WTC11 (cell line): Measurements from ENCODE around the gene ZNF407. TPM values are rescaled to one million over a fixed set of nuclear protein-coding genes. Genes with fewer than 3 reads are reported as not detected.

ENCODE experiments used
- ATAC-seq: fragments of 200-7000 bp; cut with Tn5 transposase; 2 replicates; pipeline ENCODE4 v1.10.0; 2021; ENCODE audit warnings: mild to moderate bottlenecking, moderate library complexity
- CTCF ChIA-PET: fragments of 300-600 bp; sonication (Branson Sonifier 250); formaldehyde crosslinking; loops from one replicate; lab custom pipeline; 2021; ENCODE audit warnings: antibody characterized with exemption; lab: Charles Lee
- POLR2A ChIA-PET: fragments of 350-600 bp; sonication (Branson Sonifier 250); formaldehyde crosslinking; loops from one replicate; lab custom pipeline; 2021; ENCODE audit warnings: antibody characterized with exemption; lab: Charles Lee
- DNase-seq: peaks from one replicate; pipeline ENCODE4 v3.0.0; 2021; ENCODE audit warnings: low spot score
- H3K27ac Mint-ChIP-seq: 2 replicates; pipeline ENCODE4 v1.8.0; 2021; ENCODE audit warnings: mixed read lengths
- H3K27me3 Mint-ChIP-seq: 2 replicates; pipeline ENCODE4 v1.8.0; 2021; ENCODE audit warnings: low read depth, mild to moderate bottlenecking, moderate library complexity, mixed read lengths
- H3K36me3 Mint-ChIP-seq: 2 replicates; pipeline ENCODE4 v1.8.0; 2021; ENCODE audit warnings: mixed read lengths
- H3K4me1 Mint-ChIP-seq: 2 replicates; pipeline ENCODE4 v1.8.0; 2022; ENCODE audit warnings: mixed read lengths
- H3K4me3 Mint-ChIP-seq: 2 replicates; pipeline ENCODE4 v1.8.0; 2021; ENCODE audit warnings: mild to moderate bottlenecking, moderate library complexity, mixed read lengths
- H3K9me3 Mint-ChIP-seq: 2 replicates; pipeline ENCODE4 v1.8.0; 2021; ENCODE audit warnings: mixed read lengths
- ATF3 ChIP-seq: sonication (generic); formaldehyde crosslinking; conservative IDR thresholded peaks from 2 replicates; pipeline ENCODE4 v1.8.1; 2022; ENCODE audit warnings: mild to moderate bottlenecking, missing genetic modification reagents
- CREM ChIP-seq: sonication (generic); formaldehyde crosslinking; IDR thresholded peaks from 2 replicates; pipeline ENCODE4 v1.8.1; 2022; ENCODE audit warnings: mild to moderate bottlenecking, missing genetic modification reagents, moderate library complexity
- E2F1 ChIP-seq: sonication (generic); formaldehyde crosslinking; IDR thresholded peaks from 2 replicates; pipeline ENCODE4 v1.8.0; 2022; ENCODE audit warnings: mild to moderate bottlenecking, missing genetic modification reagents
- E2F4 ChIP-seq: sonication (generic); formaldehyde crosslinking; IDR thresholded peaks from 2 replicates; pipeline ENCODE4 v1.8.1; 2022; ENCODE audit warnings: low read depth, mild to moderate bottlenecking, moderate library complexity, missing genetic modification reagents, borderline replicate concordance
- FOXJ3 ChIP-seq: sonication (generic); formaldehyde crosslinking; IDR thresholded peaks from 2 replicates; pipeline ENCODE4 v1.9.0; 2021; ENCODE audit warnings: missing genetic modification reagents, mild to moderate bottlenecking, borderline replicate concordance
- FOXP4 ChIP-seq: sonication (generic); formaldehyde crosslinking; IDR thresholded peaks from 2 replicates; pipeline ENCODE4 v1.8.0; 2022; ENCODE audit warnings: mild to moderate bottlenecking, missing genetic modification reagents
- GTF2I ChIP-seq: fragments of 250-450 bp; sonication (Bioruptor Pico); conservative IDR thresholded peaks from 2 replicates; pipeline ENCODE4 v1.4.0; 2021; ENCODE audit warnings: mild to moderate bottlenecking
- HMGXB4 ChIP-seq: sonication (generic); formaldehyde crosslinking; IDR thresholded peaks from 2 replicates; pipeline ENCODE4 v1.8.1; 2023; ENCODE audit warnings: mild to moderate bottlenecking, moderate library complexity, missing genetic modification reagents
- MXD4 ChIP-seq: fragments of 250-450 bp; sonication (Bioruptor Pico); IDR thresholded peaks from 2 replicates; pipeline ENCODE4 v1.8.0; 2021; ENCODE audit warnings: mild to moderate bottlenecking, moderate library complexity, borderline replicate concordance
- MYBL2 ChIP-seq: sonication (generic); formaldehyde crosslinking; IDR thresholded peaks from 2 replicates; pipeline ENCODE4 v1.8.1; 2023; ENCODE audit warnings: mild to moderate bottlenecking, moderate library complexity, missing genetic modification reagents
- NFE2L1 ChIP-seq: sonication (generic); formaldehyde crosslinking; IDR thresholded peaks from 2 replicates; pipeline ENCODE4 v1.8.1; 2023; ENCODE audit warnings: missing genetic modification reagents
- NFYB ChIP-seq: sonication (generic); formaldehyde crosslinking; conservative IDR thresholded peaks from 2 replicates; pipeline ENCODE4 v1.8.0; 2022; ENCODE audit warnings: low read depth, missing genetic modification reagents
- PREB ChIP-seq: sonication (generic); formaldehyde crosslinking; IDR thresholded peaks from 2 replicates; pipeline ENCODE4 v1.8.1; 2022; ENCODE audit warnings: mild to moderate bottlenecking, missing genetic modification reagents, moderate library complexity, borderline replicate concordance
- TCF7 ChIP-seq: sonication (generic); formaldehyde crosslinking; IDR thresholded peaks from 2 replicates; pipeline ENCODE4 v1.8.0; 2022; ENCODE audit warnings: mild to moderate bottlenecking, low read depth, missing genetic modification reagents, moderate library complexity
- TEAD4 ChIP-seq: sonication (generic); formaldehyde crosslinking; IDR thresholded peaks from 2 replicates; pipeline ENCODE4 v1.8.0; 2022; ENCODE audit warnings: mild to moderate bottlenecking, missing genetic modification reagents
- TP53 ChIP-seq: sonication (generic); formaldehyde crosslinking; IDR thresholded peaks from 2 replicates; pipeline ENCODE4 v1.8.1; 2023; ENCODE audit warnings: mild to moderate bottlenecking, missing genetic modification reagents
- ZMAT4 ChIP-seq: fragments of 250-450 bp; sonication (Bioruptor Pico); IDR thresholded peaks from 2 replicates; pipeline ENCODE4 v1.9.0; 2021; ENCODE audit warnings: mild to moderate bottlenecking
- ZNF281 ChIP-seq: sonication (generic); formaldehyde crosslinking; IDR thresholded peaks from 2 replicates; pipeline ENCODE4 v1.8.0; 2023; ENCODE audit warnings: mild to moderate bottlenecking, missing genetic modification reagents
- ZNF423 ChIP-seq: fragments of 250-450 bp; sonication (Bioruptor Pico); IDR thresholded peaks from 2 replicates; pipeline ENCODE4 v2.1.2; 2022; ENCODE audit warnings: mild to moderate bottlenecking, moderate library complexity
- ZNF425 ChIP-seq: fragments of 250-450 bp; sonication (Bioruptor Pico); conservative IDR thresholded peaks from 2 replicates; pipeline ENCODE4 v1.9.0; 2021; ENCODE audit warnings: mild to moderate bottlenecking
- total RNA-seq: library from RNA; stranded (reverse); gene quantifications from 3 replicates; pipeline ENCODE4 v1.2.3, GENCODE V29; 2021
- TF ChIP-seq, protein P1 (sequence below): sonication (generic); formaldehyde crosslinking; IDR thresholded peaks from 2 replicates; pipeline ENCODE4 v1.8.0; 2022; ENCODE audit warnings: mild to moderate bottlenecking, missing genetic modification reagents

The ZNF407 gene
- total RNA-seq, 1 experiment from 2014 or later = 6.5 TPM

DNA sequence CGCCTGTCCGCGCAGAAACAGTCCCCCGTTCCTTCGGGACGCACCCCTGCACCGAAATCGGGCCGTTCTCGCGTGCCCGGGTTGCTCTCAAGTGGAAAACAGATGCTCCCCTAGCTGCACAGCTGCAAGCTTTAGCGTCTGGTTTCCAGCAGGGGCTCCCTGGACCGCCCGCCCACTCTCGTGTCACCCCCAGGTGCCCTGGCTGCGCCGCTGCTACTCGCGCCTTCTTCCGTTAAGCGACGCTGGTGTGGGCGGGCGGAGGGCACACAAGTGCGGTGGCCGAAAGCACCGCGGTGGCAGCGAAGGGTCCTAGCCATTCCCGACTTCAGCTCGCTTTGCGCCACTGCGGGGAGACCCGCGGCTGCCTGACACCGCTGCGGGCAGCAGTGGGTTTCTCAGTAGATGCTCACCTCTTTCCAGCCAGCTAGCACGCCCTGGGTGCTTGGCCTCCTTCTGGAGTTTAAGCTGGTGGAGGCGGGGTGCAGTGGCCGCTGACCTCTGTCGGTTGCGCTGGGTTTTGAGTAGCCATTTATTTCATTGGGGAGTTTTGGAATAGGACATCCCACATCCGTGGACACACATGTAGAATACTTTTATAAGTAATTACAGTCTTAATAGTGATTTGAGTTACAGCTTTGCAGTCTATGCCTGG, 806 bp downstream of the ZNF407 start (continued):
- TF ChIP-seq E2F1 (0 out of 2 replicates have a peak, but pooled peaks have one; percentile 14), NFE2L1 (0 out of 2 replicates have a peak, but pooled peaks have one; percentile 36), PREB (CRISPR knock-in tag) (no peak; the same call in 1 of the 2 replicates), FOXP4 (CRISPR knock-in tag) (no peak), MXD4 (CRISPR knock-in tag) (no peak), ZNF423 (CRISPR knock-in tag) (peak; percentile 87), TEAD4 (CRISPR knock-in tag) (no peak), E2F4 (peak; percentile 38; the same call in 1 of the 2 replicates), CREM (CRISPR knock-in tag) (no peak), ZNF425 (no peak), TP53 (CRISPR knock-in tag) (no peak), GTF2I (CRISPR knock-in tag) (no peak), MYBL2 (CRISPR knock-in tag) (no peak), ATF3 (CRISPR knock-in tag) (0 out of 2 replicates have a peak, but pooled peaks have one; percentile 24)
- TF ChIP-seq, protein P1, sequence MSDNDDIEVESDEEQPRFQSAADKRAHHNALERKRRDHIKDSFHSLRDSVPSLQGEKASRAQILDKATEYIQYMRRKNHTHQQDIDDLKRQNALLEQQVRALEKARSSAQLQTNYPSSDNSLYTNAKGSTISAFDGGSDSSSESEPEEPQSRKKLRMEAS (CRISPR knock-in tag) = peak; percentile 66
- TF ChIP-seq, all 79 proteins: peak for 13

GRCh38 chr18:74604361-74604760, 6.7 kb downstream of the ZNF407 start:
- no peak overlapping the region for H3K4me3 Mint-ChIP-seq
- DNase-seq = no peak
- ChIA-PET POLR2A (no interaction called here), CTCF (no interaction called here)
- H3K4me1 Mint-ChIP-seq = peaks cover 5% of the 10 kb centered on the region; the same call in 1 of the 2 replicates
- no peaks in the 10 kb centered on the region for H3K36me3 Mint-ChIP-seq
- no peak for ATAC-seq
- H3K27me3 Mint-ChIP-seq = no peaks in the 10 kb centered on the region
- no peak overlapping the region for H3K27ac Mint-ChIP-seq
- H3K9me3 Mint-ChIP-seq = no peaks in the 10 kb centered on the region
- no peak for TF ChIP-seq TCF7
- no peak for TF ChIP-seq NFYB (CRISPR knock-in tag)
- no peak for TF ChIP-seq ZNF281
- no peak for TF ChIP-seq TEAD4 (CRISPR knock-in tag)
- no peak for TF ChIP-seq FOXJ3 (CRISPR knock-in tag)
- TF ChIP-seq ZMAT4 (CRISPR knock-in tag) = no peak
- TF ChIP-seq CREM (CRISPR knock-in tag) = no peak
- TF ChIP-seq HMGXB4 (CRISPR knock-in tag) = no peak
